Activated naive CD4-positive, alpha-beta T cell (primary cell): ENCODE results near the gene PPP2R5C.

Experiments
- DNase-seq, 4 experiments: peaks; one replicate each; lab custom pipeline; 2025; lab: John Stamatoyannopoulos, UW

PPP2R5C gene

DNA sequence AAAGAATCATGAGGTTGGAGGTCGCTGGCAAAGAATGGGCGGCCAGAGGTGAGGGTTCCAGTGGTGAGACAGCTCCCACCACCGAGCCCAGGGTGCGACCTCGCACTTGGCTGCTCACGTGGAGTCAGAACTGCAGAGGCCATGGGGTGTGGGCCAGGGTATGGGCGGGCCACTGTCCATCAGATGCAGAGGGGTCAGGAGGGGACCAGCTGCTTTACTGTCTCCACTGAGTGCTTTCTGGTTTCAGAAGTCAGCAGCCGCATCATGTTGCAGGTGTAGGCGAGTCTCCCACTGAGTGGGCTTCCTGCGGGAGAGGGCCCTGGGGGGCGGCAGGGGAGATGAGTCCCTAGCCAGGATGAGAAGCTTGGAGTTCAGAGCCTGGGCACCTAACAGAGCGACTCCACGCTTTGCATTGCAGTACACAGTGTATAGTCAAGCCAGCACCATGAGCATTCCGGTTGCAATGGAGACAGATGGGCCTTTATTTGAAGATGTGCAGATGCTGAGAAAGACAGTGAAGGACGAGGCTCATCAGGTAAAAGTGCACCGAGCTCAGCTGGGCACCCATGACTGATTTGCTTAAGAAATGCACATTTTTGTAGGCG lies 156.0 kb downstream of the PPP2R5C start:
- no peak for DNase-seq

DNA sequence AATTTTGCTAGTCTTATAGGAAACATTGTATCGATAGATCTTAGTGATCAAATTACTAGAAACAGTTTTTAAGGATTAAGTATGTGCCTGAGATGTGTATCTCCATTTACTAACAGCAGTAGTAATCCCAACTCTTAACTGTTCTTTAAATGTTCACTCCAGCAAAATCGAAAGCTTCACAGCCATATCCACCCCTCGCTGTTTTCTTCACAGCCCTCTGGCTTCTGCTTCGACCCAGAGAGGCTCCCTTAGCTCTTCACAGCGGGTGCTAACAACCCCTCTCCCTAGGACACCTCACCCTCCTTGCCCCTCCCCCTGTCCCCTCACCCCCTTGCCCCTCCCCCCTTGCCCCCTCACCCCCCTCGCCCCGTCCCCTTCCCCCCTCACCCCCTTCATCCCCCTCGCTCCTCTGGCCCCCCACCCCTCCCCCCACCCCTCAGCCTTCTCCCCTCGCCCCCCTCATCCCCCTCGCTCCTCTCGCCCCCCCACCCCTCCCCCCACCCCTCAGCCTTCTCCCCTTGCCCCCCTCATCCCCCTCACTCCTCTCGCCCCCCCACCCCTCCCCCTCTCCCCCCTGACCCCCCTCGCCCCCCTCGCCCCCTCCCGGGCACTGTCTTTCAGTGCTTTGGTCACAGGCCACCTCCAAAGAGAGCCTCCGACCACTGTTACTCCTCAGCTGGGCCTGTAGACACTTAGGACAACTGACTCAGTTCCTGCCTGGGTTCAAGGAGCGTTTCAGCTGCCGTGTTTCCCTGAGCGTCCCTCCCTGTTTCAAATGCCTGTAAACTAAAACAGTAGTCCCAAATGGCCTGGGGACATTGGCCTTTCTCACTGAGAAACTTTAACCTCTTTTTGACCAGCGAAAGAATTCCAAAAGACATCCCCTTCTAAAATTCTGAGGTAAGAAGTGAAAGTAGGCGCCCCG lies 156.8 kb downstream of the PPP2R5C start:
- DNase-seq, result no peak

DNA sequence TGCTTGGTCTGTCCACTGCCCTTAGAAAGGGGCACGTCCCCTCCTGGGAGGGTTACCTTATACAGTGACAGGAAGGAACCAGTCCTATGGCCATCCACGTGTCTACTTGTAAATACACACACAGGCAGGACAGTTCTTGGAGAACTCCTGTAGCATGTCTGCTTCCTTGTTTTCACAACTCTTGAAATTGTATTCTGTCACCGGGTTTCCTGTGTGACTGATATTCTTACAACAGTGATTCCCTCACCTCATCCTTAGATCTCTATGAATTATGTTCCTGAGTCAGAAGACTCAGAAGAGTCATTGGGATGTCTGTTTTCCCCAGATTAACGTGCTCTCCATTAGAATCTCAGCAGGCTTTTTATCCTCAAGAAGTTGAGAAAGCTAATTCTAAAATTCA lies 158.8 kb downstream of the PPP2R5C start:
- DNase-seq, result no peak

DNA sequence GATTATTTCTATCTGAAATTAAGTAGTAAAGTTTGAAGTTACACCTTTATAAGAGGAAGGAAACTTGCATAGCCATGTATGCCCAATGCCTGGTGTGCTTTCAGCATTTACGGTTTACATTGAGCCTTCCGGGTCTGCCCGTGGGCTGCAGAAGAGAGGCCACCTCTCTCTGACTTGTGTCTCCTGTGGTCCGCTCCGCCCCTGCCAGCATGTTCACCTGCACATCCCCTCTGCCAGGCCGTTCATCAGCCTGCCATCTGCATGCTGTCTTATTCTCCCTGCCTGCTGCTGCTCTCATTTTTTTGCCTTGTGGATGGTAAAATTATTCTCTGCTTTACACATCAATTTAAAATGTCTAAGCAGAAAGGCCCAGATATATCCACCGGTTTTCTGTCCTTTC lies 161.4 kb downstream of the PPP2R5C start:
- DNase-seq, result no peak

DNA sequence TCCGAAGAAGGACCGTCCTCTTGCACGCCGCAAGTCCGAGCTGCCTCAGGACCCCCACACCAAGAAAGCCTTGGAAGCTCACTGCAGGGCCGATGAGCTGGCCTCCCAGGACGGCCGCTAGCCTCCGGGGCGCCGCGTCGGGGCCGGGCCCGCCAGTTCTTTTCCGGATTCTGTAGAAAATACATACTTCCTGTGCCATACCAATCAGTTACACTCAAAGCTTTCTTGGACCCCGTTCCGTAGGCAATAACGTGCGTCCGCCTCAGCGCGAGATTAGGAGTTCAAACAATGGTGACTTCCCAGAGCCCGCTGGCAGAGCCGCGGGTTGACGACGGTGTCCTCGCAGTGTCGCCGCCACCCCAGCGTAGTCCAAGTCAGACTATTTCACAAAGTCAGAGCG lies 163.6 kb downstream of the PPP2R5C start:
- no peak for DNase-seq

DNA sequence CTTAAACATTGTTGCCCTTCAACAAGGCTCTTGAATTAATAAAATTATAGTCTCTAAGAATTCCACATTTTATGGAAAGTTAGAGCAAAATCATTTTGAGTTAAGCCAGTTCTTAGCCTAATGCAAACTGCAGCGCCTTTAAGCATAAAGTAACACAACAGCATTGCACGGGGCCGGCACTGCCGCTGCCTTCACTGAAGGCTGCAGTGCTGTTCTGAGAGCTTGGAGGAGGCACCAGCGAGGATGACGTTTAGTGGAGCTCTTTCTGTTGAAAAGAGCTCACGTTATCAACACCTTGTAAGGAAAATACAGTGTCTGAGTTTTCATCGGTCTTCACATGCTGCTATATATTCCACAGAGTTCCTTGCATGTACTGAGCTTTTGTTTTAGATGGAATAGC lies 164.6 kb downstream of the PPP2R5C start:
- DNase-seq, result no peak

DNA sequence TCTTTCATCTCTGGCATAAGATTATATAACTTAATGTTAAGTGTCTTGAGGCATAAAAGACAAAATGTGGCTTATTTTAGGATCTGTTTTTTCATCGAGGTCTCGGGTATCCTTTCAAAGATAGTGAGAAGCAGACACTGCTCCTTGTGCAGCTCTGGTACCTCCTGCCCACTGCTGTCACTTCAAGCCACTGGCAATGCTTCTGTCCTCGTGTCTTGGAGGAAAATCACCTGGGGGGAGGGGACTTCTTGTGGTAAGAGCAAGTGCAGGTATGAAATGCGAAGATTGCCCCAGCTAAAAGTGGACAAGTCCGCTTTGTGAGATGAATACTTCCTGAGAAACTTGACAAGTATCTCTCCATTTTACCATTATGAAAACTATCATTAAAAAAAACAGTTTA lies 165.1 kb downstream of the PPP2R5C start:
- DNase-seq, result no peak

DNA sequence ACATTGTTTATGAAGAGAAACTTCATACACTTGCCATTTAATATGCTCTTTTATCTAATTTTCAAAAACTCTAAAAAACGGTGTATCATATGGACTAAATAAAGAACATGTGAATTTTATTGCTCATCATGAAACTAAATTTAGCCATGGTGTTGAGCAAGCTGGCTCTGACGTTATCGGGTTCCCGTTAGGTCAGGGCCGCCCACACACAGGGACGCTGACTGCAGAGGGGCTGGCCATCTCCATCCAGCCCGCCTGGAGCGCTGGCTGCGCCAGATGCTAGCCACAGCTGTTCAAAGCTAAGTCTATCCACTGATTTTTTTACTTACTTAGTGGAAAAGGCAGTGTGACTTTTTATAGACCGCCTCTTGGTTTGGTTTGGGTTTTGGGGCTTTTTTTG lies 166.3 kb downstream of the PPP2R5C start:
- DNase-seq, result no peak

DNA sequence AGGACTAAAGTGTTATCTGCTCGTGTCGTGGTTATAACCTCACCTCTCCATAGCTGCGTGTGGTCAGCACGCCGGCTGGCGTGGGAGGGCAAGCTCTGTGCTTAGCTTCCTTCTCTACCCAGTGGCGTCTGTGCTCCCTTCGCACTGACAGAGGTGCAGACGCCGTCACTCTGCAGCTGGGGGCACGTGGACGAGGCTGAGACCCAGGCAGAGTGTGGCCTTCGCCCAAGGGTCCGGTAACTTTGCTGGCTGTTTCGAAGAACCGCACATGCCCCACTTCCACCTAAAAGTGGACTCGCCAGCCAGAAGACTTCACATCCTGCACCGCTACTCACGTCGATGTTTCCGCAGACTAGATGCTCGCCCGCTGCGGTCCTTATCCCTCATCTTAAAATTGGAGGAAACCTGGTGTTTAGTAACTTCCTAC lies 166.9 kb downstream of the PPP2R5C start:
- no peak for DNase-seq

DNA sequence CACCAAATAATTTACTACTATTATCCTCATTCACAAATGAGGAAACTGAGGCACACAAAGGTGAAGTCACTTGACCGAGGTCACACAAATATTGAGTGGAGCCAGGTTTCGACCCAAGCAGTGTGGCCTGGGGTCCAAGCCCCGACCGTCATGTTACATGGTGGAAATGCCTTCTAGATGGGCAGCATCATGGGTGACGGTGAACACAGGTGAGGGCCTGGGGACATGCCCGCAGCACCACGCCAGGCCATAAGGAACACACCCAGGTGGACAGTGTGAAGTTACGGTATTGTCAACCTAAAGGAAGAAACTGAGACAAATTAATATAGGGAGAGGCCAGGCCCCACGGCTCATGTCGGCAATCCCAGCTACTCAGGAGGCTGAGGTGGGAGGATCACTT lies 167.6 kb downstream of the PPP2R5C start:
- DNase-seq, result no peak

DNA sequence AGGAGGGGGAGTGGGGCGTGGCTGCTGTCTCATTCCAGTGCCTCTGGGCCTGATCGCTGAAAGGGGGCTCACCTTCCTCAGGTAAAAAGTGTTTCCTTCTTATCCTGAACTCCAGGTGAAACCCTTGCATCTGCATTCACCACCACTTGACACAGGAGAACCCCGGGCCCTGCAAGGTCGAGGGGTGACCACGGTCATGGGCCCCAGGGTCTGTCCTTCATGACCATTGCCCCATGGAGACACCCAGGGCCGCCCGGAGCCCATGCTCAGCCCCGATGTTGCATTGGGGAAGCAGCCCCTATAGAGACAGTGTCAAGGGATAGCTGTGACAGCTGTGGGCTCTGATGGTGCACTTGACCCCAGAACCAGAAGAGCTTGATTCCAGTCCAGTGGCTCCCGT lies 168.4 kb downstream of the PPP2R5C start:
- no peak for DNase-seq

DNA sequence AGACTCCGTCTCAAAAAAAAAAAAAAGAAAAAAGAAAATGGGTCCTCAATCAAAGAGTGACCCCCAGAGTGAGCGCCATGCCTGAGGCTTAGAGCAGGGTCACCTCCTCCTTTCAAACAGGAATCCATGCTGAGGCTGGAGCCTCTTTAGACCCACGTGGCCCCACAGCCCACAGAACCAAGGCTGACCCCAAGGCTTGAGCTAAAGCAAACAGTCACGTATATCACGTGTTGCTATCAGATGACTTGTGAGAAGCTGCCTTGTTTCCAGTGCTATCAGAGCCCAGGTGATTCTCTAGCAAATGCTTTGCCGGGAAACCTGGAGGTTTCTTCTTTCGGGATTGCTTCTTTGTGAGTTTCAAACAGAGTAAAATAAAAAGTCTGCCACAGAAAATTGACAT lies 171.2 kb downstream of the PPP2R5C start:
- no peak for DNase-seq

DNA sequence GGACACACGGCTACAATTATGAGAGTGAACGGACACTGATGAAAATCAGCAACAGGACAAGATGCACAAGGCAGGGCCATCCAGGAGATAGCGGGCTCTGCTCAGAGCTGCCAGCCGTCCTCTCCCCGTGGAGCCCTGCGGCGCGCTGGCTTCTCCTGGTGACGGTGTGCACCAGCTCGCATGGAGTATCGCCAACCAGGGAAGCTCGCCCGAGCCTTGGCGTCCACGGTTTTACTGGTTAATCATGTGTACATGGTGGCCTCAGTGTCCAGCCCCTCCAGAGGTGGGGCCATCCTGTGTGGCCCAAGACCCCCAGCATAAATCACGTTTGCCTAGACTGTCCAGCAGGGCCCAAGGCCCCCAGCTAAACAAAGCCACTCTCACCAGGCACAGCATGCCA lies 171.7 kb downstream of the PPP2R5C start:
- no peak for DNase-seq

DNA sequence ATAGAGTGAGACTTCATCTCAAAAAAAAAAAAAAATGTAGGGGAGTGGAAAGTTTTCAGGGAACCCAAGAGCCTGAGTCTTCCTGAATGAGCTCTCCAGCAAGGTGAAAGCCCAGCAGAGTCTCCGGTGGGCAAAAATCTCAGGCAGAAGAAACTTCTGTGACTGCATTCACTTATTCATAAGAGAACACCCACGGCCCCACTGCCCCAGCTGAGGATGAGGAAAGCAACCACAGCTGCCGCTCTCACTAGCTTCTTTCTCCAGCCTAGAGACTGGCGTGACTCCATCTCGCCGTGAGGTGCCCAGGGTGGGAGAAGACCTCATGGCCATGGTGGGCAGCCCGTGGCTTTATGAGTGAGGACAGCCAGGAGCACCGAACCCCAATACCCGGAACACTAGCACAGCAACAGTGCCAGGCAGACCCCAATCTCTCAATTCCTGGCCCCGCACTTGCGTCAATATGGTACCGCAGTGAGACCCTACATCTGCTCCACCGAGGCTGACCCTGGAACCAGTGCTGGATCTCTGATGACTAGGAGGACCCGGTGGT lies 173.2 kb downstream of the PPP2R5C start:
- no peak for DNase-seq

DNA sequence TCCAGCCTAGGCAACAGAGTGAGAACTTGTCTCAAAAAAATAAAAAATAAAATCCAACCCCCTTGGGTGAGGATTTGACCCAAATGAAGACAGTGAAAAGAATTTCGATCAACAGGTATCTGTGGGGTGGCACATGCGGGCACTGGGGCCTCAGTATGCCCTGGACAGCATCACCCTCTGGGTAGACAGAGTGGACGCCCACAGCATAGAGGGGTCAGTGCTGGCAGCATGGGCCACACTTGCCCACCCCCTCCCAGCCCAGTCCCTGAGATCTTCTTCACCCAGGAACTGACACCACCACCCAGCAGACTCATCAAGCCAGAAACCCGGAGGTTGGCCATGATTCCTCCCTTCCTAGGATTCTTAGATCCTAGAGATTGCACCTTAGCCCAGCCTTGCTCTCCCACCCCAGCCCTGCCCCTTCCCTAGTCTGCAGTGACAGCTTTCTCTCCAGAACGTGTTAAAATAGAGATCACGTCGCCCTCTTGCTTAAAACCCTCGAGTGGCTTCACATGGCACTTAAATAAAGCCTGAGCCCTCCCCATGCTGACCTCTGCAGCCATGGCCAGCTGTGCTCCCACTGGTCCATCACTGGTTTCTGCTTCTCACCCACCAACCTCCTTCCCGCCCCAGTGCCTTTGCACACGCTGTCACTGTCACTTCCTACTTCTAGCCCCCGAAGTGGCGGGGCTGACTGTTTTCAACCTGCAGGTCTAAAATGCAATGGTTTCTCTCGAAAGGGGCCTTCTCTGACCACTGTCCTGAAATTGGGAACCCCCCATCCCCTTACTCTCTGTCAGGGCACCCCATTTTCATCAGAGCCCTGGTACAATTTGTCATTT lies 176.6 kb downstream of the PPP2R5C start:
- no peak for DNase-seq

DNA sequence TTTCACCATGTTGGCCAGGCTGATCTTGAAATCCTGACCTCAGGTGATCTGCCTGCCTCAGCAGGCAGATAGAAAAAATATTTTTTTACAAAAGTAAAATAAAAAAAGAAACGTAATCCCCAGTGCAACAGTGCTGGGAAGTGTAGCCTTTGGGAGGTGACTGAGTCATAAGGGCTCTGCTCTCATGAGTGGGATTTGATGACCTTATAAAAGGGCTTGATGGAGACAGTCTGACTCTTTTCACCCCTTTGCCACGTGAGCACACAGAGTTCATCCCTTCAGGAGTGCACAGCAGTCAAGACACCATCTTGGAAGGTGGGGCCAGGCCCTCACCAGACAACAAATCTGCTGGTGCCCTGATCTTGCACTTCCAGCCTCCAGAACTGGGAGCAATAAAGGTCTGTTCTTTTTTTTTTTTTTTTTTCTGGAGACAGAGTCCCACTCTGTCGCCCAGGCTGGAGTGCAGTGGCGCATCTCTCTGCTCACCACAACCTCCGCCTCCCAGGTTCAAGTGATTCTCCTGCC lies 178.2 kb downstream of the PPP2R5C start:
- no peak for DNase-seq

DNA sequence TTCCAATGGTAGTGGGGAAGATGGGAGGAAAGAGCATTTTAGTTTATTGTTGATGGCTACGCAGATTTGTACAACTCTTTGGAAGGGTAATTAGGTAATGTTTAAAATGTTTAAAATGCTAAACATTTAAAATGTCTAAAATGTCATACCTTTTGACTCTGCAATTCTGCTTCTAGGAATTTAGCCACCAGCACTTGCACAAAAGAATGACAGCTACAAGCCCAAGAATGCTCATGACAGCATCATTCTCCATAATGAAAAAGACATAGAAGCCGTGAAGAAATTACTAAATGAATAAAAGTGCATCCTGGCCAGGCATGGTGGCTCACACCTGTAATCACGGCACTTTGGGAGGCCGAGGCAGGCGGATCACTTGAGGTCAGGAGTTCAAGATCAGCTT lies 182.9 kb downstream of the PPP2R5C start:
- DNase-seq, result no peak

DNA sequence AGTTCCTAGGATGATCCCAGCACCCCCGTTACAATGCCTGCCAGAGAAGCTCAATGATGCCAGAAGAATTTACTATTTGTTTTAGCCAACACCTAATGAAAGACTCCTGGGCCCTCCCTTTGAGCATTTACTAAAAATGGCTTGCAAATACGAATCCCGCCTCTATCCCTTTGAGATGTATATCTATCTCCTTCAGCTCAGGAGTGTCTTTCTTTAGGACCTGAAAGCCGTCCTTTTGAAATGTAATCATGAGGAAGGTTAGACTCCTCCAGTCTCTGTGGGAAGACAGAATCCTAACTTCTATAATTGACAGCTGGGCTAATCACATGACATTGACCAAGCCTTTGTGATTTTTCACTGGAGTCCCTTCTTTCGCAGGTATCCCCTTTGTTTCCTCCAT lies 183.7 kb downstream of the PPP2R5C start:
- no peak for DNase-seq

DNA sequence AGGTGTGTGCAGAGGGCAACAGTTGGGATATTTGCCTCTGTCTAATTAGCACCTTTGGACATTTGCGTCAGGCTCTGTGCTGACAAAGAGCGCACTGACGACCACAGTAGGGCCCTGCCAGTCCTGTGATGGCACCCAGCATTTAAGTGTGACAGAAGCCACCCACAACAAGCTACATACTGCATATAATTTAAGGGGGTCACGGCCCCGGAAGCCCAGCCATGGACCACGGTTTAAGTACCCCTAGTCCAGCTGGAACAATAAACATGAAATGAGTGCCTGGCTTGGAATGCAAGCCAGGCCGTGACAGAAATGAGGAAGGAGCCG lies 186.0 kb downstream of the PPP2R5C start:
- DNase-seq, result no peak

DNA sequence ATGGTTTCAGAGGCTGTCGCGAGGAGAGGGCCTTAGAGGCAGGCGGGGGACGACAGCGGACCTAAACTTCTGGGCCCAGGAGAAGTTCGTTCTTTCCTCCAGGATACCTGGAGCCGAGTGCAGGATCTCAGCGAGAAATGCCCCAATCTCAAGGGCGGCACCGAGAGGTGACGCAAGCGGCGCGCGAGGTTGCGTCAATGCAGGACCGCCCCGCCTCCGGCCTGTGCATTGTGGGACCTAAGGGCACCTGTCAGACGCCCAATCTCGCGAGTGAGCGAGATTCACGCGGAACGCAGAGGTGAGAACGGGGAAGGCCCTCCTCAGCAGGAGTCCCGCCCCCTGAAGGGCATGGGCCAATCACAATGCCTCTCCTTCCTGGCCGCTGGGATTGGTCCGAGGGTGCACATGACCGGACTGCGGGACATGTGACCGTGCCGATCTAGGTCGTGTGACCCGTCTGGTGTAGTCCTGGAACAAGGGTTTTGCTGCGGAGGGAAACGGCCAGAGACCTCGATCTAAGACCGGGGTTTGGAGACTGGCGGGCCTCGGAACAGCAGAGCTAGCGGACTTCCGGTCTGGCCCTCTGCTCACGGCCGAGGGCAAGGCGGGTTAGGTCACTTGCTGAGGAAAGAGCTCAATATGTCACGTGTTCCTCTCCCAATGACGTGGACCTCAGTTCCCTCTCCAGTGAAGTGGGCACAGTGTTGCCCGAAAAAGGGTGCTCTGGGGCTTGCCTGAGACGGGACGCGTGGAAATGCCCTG lies 186.6 kb downstream of the PPP2R5C start:
- peak; percentile 97 to 99 (median 98) for DNase-seq

DNA sequence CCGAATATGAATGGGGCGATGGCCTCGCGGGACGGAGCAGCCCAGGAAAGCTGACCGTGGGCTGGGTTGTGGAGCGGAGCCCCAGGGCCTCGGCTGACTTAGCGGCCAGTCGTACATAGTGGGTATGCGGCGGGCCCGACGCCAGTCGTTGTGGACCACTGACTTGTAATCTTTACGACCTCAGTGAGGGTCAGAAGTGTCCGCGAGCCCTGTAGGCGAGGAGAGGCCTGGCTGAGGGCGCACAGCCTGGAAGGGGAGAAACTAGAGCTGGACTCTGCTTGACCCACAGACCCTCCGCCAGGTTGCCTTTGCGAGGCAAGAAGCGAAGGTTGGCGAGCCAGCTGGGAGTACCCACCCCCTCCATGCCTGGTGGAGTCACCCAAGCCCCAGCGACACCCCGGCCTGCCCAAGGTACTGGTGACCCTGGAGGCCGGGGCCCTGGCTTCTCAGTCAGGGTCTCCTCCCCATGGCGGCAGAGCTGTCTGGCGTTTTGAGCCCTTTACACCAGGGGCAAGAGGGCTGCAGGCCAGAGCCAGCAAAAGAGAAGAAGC lies 187.2 kb downstream of the PPP2R5C start:
- DNase-seq, result peak in 2 of 4 experiments; percentile 10 to 36
